NCI-H2196 (cell line): ENCODE data around the gene MTMR4.
"Not testable (repeated sequence)": the region's sequence is repeated elsewhere in the genome, so short reads cannot be mapped to it uniquely, and the experiment has no call there.

ENCODE experiments used
- DNase-seq: peaks from one replicate; lab custom pipeline; 2025; ENCODE audit not compliant: unreplicated experiment; lab: John Stamatoyannopoulos, UW

MTMR4 gene

DNA sequence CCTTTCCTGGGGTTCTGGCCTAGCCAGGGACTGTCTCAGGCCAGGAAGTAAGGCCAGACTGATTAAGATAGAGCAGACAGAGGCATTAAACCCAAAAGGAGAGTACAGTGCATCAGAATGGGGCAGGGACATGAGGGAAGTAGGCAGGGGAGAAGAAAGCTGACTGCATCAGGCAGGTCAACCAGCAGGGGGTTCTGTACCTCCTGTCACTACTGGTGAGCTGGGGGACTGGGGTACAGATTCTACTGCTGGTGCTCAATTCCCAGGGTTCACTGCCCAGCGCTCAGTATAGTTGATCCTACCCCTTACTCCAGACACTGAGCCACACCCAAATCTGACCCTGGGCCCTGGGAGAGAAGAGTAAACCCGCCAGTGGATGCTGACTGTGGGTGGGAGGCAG, 12.9 kb upstream of the MTMR4 start:
- DNase-seq, result no peak

DNA sequence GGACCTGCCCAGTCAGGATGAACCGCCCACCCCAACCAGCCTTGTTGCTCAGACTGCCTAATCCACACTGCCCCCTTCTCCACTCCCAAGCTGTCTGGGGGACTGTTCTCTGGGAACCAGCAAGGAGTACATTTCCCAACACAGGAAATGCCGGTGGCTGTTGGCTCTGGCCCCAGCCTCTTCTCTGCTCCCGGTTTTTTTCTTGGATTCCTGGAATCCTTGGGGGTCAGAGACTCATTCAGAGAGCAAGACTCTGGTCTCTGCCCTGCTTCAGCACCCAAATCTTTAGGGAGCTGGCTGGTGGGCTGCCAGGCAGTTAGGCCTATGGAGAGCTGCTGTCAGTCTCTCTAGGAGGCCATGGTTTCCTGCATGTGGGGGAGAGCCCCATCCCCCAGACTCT, 10.8 kb upstream of the MTMR4 start:
- DNase-seq, result no peak

- no peak for DNase-seq
Measured at GRCh38 chr17:58521680-58522079, 7.2 kb upstream of the MTMR4 start.

GRCh38 chr17:58520843-58521430, 6.5 kb upstream of the MTMR4 start:
- DNase-seq, result no peak

DNA sequence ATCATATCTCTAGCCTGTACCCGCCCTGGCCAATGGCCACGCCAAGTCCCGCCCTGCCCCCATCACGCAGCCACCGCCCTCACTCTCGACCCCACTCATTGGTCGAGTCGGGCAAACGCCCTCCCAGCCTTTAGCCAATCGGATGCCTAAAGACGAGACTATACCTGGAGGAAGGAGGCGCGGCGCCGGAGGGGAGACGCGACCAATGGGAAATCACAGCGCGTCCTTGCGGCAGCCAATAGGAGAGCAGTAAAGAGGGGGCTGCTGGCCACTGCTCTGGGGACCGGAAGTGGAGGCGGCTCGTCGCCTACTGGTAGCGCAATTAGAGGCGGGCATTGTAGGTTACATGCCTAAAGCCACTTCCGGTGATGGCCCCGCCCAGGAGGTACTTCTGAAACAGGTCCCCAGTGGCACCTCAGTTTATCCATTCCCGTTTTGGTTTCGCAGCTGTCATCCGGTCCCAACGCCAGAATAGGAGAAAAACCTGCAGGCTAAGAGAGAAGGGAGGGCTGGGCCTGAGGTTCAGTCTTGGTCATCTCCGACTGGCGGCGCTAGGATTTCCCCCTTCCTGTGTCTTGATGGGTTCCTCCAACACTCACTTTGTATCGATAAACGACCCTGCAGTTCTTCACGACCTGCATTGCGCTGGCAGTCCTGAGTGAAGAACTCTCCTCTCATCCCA, 3.6 kb upstream of the MTMR4 start:
- peak; percentile 100 for DNase-seq

GRCh38 chr17:58517378-58517927, 3.0 kb upstream of the MTMR4 start:
- DNase-seq, result peak; percentile 97

- DNase-seq, result no peak
Measured at GRCh38 chr17:58516644-58517377, 2.4 kb upstream of the MTMR4 start.

GRCh38 chr17:58515286-58515685, 848 bp upstream of the MTMR4 start:
- no peak for DNase-seq

DNA sequence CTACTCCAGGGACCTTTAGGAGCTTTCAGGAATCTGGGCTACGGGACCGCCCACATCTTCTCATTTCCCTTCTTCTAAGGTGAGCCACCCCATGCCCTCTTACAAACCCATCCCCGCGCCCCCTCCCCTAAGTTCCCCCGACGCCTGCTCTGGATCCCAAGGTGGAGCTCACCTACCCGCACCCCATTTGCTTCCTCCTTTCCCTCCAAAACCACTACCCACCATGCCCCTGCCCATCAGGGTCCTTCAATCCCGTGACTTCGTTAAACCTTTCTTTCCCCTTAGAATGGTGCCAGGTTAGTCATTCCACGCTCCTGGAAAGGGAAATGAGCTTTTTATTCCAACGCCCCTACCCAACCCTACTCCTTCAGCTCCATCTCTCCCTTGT, 326 bp upstream of the MTMR4 start:
- DNase-seq, result no peak

DNA sequence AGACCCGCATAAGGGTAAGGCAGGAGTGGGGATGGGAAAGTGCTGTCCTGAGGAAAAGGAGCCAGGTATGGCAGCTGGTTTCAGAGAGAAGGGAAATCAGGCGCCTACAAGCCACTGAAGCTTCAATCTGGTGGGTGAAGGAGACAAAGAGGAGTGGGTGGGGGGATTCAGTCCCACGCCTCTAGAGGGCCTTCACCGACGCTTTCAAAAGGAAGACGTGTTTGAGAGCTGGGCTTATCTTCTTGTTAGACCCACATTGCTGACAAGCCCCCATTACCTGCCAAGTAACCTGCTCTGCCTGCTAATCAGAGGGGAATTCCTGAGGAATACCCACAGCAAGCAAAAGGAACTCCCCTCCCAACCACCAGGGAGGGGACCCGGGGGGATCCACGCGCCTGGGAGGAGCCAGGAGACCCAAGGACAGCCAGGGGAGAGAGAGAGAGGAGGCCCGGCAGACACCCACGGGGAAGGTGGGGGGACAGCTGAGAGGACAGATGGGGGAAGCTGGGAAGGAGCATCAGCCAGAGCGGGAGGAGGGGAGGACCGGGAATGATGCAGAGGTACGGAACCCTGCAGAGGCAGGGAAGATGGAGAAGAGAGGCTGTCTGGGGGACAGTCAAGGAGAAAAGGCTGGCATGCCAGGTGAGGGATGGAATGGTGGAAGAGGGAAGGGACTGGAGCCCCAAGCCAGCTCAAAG, 1.0 kb downstream of the MTMR4 start:
- no peak for DNase-seq

DNA sequence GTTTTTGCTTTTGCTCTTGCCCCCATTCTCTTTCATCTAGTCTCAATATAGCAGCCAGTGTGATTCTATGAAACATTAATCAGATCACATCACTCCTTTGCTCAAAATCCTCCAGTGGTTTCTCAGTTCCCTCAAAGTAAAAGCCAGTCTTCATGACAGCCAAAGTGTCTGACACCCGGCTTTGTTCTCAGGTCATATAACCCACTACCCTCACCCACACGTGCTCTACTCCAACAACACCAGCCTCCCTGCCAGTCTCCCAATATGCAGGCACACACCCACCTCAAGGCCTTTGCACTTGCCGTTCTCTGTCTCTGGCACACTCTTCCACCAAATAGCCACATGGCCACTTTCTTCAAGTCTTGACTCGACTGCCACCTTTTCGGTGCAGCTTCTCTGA, 4.4 kb downstream of the MTMR4 start:
- DNase-seq, result no peak

DNA sequence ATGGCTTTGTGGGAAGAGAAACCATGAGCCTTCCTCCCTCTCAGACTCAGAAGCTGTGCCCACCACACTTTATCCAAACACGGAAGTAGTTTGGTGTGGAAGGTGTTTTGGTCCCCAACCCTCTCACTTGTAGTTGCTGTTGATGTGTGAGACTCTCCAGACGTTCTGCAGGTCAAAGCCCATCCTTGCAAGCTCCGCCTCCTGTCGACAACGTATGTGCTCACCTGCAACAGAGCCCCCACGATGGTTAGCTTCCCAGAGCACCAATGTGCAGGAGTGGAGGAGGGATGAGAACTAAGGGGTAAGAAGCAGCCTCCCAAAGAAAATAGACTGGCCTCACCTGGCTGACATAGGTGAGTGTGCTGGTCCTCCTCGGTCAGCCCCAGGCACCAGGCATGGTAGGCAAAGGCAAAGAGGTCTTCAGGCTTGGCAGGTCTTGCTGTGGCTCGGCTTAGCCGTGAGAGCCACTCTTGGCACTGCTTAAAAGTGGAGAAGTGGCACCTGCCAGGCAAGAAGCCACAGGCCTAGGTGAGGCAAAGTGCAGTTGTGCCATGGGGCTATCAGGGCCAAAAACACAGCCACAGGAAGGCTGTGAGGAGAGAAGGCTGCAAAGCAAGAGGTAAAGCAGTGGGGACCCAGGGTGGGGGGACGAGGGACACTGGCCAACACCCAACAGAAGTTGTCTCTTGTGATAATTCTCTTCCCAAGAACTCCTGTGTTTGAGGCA, 5.9 kb downstream of the MTMR4 start:
- DNase-seq, result no peak

DNA sequence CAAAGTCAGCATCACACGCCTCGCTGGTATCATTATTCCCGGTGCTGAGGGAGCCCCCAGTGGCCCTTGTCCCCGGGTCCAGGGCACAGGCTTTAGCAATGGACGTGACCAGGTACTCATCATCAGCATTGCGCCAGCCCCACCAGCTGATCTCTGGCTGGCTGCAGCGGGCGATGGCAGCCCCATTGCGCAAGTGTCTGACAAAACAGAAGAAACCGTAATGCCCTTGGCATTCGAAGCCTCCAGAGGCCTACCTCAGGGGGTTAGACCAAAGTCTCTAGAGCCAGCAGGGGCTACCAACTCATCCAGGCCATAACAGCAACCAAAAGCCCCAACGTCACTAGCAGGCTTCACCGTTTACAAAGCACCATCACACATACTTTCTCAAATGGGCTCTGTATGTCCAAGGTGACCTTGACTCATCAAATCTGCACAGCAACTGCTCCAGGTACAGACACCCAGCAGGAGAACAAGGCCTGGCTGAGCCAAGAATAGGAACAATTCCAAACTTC, 7.3 kb downstream of the MTMR4 start:
- DNase-seq, result no peak

DNA sequence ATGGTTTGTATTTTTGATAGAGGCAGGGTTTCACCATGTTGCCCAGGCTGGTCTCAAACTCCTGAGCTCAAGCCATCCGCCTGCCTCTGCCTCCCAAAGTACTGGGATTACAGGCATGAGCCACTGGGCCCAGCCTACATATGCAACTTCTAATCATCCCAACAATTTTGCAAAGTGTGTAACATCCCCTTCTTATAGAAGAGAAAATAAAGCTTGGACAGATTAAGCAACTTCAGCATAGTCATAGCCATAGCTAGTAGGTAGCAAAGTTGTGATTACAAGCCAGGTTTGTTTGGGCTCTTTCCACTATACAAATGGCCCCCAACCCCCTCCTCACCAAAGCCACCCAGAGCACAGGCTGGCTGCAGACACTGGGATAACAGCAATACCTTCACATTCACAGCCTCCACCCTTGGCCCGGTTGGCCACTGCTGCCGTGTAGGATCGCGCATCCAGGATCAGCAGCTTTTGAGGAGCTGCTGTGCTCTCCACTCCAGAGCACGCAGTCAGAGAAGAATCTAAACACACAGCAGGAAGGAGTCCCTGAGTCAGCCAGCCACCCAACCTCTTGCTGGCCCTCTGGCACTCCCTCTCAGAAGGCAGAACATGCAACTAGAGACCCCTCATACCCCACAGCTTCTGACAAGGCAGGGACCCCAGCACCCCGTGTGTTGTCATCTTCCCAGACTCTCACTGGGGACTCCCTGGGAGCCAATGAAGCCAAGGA, 7.9 kb downstream of the MTMR4 start:
- no peak for DNase-seq

DNA sequence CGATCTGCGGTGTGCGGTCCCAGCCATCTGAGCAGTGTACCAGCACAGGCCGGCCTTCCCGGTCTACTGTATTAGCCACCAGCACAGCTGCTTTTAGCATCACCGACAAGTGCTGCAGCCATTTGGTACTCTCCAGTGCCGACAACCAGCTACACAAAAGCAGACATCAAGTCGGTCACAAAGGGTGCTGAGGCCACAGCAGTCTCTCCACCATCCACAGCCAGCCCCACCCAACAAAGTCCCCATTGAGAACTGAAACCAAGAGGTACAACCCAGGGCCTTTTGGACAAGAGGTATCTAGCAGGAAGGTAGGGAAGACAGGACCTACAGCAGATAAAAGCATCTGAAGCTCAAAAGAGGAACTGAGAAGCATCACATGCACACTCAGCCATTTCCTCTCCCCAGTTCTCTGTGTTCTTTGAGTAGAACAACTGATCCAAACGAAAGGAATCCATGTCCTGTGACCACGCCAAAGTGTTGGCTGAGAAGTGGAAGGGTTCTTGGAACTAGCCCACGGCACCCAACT, 9.5 kb downstream of the MTMR4 start:
- DNase-seq, result no peak

- DNase-seq, result no peak
Measured at GRCh38 chr17:58503866-58504265, 10.6 kb downstream of the MTMR4 start.

GRCh38 chr17:58503134-58503533, 11.3 kb downstream of the MTMR4 start:
- not testable (repeated sequence) for DNase-seq

DNA sequence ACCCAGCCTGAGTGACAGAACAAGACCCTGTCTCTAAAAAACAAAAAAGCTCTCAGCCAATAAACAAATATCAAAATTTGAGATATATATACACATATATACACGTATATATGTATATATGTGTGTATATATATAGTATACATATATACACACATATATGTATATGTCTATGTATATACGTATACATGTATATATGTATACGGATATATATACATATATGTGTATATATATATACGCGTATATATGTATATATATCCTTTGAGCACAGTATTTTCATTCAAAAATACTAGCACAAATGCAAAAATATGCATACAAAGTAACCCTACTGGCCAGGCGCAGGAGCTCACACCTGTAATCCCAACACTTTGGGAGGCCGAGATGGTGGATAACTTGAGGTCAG, 13.0 kb downstream of the MTMR4 start:
- no peak for DNase-seq

DNA sequence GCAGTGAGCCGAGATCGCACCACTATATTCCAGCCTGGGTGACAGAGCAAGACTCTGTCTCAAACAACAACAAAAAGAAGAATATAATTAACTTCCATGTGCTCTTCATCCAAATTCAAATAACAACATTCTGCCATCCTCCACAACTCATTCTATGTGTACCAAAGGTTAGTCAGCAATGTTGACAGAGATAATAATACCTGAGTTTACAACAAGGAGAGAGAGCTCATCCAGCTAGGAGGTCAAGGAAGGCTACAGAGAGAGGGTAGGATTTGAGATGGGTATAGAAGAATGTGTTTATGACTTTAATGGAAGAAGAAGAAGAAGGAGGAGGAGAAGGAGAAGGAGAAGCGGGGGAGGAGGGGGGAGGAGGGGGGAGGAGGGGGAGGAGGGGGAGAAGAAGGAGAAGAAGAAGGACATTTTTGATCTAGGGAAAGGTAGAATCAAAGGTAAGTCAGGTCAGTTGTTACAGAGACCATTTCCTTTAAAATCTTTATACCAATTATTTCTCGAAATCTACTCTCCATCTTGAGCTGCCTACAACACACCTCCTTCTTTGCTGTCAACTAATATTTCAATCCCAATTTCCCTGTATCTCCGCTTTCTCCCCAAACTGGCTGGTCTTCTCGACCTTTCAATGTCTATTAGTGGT, 16.1 kb downstream of the MTMR4 start:
- no peak for DNase-seq
